HG03175 (cell line): ENCODE measurements around the gene AUTS2.

Experiments
- ATAC-seq: cut with Tn5 transposase; IDR thresholded peaks from one replicate; pipeline ENCODE4 v1.9.1; 2021; ENCODE audit warnings: mild to moderate bottlenecking, moderate library complexity; ENCODE audit not compliant: unreplicated experiment

Gene AUTS2

GRCh38 chr7:69622014-69622835 lies 23.9 kb downstream of the AUTS2 start:
- ATAC-seq = no peak

- peak; percentile 58 for ATAC-seq
Measured at GRCh38 chr7:69622960-69623359, 24.7 kb downstream of the AUTS2 start.

GRCh38 chr7:69624435-69625230 lies 26.4 kb downstream of the AUTS2 start:
- ATAC-seq = no peak

GRCh38 chr7:69625238-69625637 lies 27.0 kb downstream of the AUTS2 start:
- no peak for ATAC-seq

- ATAC-seq = no peak
Measured at GRCh38 chr7:69625798-69626197, 27.5 kb downstream of the AUTS2 start.

GRCh38 chr7:69630292-69630691 lies 32.0 kb downstream of the AUTS2 start:
- no peak for ATAC-seq

- ATAC-seq = no peak
Measured at GRCh38 chr7:69631131-69631530, 32.9 kb downstream of the AUTS2 start.

- no peak for ATAC-seq
Measured at GRCh38 chr7:69632280-69632679, 34.0 kb downstream of the AUTS2 start.

- no peak for ATAC-seq
Measured at GRCh38 chr7:69633122-69633831, 35.0 kb downstream of the AUTS2 start.

GRCh38 chr7:69635555-69636185 lies 37.4 kb downstream of the AUTS2 start:
- no peak for ATAC-seq

- ATAC-seq = no peak
Measured at GRCh38 chr7:69638674-69639073, 40.4 kb downstream of the AUTS2 start.

GRCh38 chr7:69640216-69640615 lies 41.9 kb downstream of the AUTS2 start:
- no peak for ATAC-seq

- no peak for ATAC-seq
Measured at GRCh38 chr7:69640925-69641594, 42.8 kb downstream of the AUTS2 start.

- no peak for ATAC-seq
Measured at GRCh38 chr7:69643265-69643664, 45.0 kb downstream of the AUTS2 start.

GRCh38 chr7:69643708-69644445 lies 45.6 kb downstream of the AUTS2 start:
- no peak for ATAC-seq

GRCh38 chr7:69645683-69646082 lies 47.4 kb downstream of the AUTS2 start:
- no peak for ATAC-seq

- ATAC-seq = peak; percentile 82
Measured at GRCh38 chr7:69651101-69651590, 52.9 kb downstream of the AUTS2 start.

- no peak for ATAC-seq
Measured at GRCh38 chr7:69652947-69653701, 54.8 kb downstream of the AUTS2 start.

GRCh38 chr7:69653806-69654205 lies 55.5 kb downstream of the AUTS2 start:
- no peak for ATAC-seq
